Hippocampal formation (tissue), 2 donors: Measurements from ENCODE around the gene POU6F2.
"Not testable (repeated sequence)": the region's sequence is repeated elsewhere in the genome, so short reads cannot be mapped to it uniquely, and the experiment has no call there.

Experiments
- DNase-seq, 2 donors: peaks; one replicate each; lab custom pipeline; 2025; lab: John Stamatoyannopoulos, UW

POU6F2 gene, protein sequence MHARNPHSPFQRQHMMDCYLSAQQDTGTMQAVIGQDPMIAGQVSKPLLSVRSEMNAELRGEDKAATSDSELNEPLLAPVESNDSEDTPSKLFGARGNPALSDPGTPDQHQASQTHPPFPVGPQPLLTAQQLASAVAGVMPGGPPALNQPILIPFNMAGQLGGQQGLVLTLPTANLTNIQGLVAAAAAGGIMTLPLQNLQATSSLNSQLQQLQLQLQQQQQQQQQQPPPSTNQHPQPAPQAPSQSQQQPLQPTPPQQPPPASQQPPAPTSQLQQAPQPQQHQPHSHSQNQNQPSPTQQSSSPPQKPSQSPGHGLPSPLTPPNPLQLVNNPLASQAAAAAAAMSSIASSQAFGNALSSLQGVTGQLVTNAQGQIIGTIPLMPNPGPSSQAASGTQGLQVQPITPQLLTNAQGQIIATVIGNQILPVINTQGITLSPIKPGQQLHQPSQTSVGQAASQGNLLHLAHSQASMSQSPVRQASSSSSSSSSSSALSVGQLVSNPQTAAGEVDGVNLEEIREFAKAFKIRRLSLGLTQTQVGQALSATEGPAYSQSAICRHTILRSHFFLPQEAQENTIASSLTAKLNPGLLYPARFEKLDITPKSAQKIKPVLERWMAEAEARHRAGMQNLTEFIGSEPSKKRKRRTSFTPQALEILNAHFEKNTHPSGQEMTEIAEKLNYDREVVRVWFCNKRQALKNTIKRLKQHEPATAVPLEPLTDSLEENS

DNA sequence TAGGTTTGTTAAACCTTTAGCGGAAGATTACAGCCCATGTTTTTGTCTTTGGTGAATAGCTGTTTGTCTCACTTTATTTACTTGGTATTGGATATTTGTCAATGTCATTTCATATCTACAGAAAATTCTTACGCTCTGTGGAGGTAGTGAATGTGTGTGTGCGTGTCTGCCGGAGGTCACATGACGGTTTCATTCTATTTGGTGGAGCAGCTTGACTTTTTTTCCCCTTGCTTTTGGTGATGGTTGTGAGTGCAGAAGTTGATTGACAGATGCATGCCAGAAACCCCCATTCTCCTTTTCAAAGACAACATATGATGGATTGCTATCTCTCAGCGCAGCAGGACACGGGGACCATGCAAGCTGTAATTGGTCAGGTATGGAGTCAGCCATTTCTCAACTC, at the start of gene POU6F2:
TSS of gene POU6F2 (plus strand) at position 225 of the 400 bp plus-strand sequence. CDS start at position 270, 45 bp downstream.
- DNase-seq = no peak

DNA sequence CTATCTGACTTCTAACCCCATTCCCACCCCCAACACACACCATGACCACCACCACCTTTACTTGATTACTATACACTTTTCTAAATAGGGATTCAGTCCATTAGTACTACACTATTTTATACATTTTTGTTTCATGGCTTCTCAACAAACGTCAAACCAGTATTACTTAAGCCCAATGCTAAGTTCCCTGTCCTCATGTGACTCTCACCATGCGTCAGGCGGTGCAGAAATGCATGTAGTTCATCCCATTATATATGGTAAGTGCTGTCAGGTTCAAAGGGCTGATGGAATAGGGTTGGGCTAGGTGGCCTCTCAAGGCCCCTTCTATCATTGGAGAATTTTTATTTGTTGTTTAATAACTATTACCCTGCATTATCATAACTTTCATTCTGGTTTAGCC, 49.2 kb upstream of the POU6F2 start:
- DNase-seq = no peak

DNA sequence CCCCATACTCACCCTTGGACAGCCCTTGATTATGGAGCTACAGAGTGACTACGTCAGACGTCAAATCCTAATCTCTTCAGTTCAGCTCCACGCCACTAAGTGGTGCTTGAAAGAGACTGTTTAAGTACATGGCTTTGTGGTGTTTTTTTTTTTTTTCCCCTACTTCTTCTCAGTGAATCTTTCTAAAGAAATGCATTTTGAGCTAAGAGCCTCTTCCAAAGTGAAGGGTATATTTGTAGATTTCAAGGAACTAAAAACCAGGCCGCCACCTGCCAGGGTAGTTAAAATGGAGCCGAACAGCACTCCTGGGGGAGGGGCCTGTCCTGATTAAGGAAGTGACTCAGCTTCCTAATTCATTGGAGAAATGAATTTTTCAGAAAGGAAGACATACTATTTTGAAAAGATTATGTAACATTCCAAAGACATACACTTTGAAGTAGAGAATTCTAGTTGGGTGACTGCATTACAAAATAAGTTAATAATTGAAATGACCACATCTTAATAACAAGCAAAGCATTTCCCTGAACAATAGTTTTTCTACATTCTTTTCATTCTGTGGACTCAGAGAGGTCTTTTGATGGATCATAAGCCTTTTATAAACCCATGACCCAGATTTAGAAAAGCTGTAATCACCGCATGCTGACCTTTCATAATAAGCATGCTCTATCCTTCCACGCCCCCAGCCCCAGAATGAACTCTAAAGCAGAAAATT, 48.1 kb upstream of the POU6F2 start:
- no peak for DNase-seq

DNA sequence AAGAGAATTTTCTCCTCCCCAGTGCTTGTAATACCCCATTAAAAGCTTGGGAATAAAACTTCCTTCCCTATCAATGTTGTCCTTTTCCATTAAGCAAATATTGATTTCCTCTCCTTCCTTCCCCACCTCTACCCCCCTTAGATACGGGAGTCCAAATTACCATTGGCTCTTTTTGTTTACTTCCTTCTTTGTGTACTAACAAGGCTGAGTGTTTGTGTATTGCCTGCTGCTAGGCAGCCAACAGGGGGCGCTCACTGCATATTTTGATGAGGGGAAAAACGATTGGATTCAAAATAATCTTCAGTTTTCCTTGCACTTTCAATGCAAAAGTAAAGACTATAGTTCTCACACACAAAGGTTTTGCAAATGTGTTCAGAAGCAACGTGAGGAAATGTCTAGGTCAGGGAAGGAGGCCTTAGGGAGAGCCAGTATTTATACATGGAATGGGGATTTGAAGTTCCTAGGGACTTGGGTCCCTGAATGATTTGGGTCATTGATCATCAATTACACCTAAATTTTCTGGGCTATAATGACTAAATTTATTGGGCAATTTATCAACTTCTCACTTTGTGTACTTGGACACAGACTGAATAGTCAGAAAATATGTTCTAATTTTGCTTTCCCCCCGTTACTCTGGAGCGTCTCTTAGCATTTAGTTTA, 45.1 kb upstream of the POU6F2 start:
- DNase-seq = peak; percentile 11 to 12

DNA sequence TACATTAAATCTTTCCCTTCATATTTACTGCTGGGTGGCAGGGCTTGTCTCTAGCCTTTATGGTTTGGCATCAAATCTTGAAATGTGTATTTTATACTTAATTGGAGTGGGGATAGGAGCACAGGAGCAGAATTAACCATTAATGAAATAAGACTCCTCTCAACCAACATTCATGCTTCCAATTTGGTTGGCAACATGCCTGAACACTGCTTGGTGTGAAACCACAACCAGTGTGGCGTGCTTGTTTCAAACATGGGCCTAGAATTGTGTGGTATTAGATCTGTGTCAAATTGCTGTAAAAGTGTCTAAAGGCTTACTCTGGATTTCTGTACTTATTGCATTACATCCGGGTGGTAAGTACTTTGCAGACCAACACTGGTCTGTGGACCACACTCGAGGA, 43.7 kb upstream of the POU6F2 start:
- no peak for DNase-seq

DNA sequence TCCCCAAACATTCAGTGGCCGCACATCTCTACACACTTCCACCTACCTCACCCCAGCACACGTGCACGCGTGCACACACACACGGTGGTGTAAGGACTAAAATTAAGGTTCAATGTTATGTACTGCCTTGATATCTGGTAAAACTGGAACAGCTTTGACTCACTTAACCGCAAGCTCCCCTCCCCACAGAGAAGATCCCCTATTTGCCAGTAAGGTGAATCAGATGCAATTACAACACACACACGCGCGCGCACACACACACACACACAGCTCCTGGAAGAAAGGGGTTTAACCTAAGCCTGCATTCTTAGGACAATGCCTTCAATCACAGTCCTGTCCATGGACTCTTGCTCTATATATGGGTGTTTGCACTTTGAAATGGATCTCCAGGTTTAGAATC, 43.2 kb upstream of the POU6F2 start:
- no peak for DNase-seq

DNA sequence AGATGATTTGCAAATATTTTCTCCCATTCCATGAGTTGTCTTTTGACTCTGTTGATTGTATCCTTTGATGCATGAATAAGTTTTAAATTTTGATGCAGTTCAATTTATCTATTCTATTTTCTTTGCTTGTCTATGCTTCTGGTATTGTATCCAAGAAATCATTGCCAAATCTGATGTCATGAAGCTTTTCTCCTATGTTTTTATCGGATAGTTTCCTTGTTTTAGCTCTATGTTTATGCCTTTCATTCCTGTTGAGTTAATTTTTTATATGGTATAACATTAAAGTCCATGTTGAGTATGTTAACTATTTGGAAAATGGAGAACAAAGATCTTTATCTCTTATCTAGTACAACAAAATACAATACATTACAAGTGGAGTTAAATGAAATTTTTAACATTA, 41.1 kb upstream of the POU6F2 start:
- no peak for DNase-seq

DNA sequence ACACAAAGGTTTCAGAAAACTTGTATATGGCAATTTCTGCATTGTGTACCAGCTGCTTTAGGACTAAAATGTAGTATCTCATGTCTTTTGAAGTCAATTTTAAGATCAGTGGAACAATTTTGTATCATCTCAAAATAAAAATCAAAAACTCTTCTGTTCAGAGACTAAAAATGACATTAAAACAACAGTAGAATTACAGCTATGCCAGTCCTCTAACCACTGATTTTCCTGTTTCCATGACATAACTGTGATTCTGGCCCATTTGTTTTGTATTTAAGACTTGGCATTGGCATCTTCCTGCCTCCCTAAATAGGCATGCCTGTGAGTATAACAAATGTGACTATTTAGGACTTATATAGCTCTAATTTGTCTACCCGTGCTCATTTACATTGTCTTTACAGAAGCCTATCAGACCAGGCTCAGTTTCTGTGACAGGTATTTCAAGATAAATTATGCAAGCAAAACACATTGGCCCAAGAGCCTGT, 39.7 kb upstream of the POU6F2 start:
- no peak for DNase-seq

DNA sequence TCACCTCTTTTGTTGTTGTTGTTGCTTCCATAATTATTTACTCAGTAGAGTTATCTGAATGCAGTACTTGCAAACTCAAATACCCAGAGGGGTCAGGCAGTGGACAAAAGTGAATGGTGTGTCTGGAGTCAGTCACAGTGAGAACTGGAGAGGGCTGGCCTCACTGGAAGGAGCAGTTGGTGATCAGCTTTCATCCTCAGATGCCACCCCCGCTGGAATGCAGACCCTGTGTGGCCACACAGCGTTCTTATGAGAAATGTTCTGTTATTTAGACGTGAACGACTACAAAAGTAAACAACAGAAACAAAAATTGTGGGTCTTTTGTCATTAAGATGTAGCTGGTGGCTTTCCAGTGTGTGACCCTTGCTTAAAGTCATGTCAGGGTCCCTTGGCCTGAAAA, 39.1 kb upstream of the POU6F2 start:
- DNase-seq = no peak

DNA sequence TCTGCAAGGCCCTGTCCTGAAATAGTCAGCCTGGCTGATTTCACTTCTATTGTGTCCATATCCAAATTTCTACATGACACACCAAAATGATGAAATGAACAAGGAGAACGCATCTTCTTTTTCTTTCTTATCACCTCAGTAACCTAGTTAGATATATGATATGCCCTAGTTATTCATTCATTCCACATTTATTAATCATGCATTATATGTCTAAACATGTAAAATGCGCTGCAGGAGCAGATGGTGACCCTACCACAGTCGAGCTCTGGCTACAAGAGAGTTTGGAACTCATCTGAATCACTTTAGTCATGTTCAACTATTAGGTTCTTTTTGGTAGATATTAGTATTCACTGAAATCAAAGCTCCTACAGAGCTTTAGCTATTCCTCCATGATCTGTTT, 36.9 kb upstream of the POU6F2 start:
- no peak for DNase-seq

DNA sequence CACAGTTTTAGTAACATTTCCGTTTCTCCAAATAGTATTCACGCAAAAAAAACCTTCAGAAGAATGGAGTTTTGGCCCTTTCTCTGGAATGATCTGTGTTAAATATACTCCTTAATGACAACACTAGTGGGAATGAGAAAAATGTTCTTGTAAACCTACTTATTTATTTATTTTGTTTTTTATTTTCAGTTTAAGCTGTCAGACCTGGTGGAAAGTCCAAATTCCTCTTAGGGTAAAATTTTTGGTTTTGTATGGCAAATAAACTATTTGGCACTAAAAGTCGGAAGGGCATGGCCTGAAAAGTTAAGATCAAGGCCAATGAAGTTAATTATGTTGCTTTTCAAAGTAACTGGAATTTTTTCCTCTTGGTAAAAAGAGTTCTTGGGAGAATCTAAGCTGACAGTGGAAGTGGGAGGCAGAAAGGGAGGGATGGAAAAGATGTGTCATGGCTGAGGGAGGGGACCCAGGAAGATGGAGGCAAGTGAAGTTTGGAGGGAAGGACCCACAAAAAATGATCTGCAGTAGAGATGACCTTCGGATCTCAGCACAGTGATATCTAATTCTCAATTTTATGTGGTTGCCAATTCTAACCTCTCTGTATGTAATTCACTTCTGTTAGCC, 35.2 kb upstream of the POU6F2 start:
- no peak for DNase-seq

DNA sequence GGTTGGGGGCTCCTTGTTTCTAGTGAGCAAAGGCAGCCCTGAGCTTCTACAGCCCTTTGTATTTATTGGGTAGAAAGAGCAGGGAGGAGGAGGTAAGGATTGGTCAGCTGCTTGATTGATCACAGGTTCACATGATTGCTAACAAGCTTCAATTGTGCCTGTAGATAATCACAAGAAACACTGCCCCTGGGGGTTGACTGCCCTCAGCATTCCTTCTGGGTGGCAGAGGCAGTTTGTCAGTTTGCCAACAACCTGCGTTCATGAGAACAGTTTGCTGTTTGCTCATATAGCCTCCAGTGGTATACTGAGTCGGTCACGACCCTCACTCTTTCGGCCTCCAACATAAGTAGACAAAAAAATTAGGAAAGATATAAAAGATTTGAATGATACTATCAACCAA, 30.2 kb upstream of the POU6F2 start:
- not testable (repeated sequence) for DNase-seq

DNA sequence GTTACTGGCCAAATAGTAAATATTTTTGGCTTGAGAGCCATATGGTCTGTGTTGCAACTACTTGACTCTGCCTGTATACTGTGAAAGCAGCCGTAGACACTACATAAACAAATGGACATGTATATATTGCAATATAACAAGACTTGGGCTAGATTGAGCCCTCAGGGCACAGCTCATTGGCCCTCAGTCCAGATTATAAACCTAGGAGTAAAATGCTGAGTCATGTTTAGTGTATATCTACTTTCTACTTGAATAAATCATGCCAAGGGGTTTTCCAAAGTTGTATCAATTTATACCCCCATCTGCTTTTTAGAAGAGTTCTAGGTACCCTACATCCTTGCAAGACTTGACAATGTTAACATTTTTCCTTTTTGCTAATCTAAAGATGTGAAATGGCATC, 27.4 kb upstream of the POU6F2 start:
- no peak for DNase-seq

DNA sequence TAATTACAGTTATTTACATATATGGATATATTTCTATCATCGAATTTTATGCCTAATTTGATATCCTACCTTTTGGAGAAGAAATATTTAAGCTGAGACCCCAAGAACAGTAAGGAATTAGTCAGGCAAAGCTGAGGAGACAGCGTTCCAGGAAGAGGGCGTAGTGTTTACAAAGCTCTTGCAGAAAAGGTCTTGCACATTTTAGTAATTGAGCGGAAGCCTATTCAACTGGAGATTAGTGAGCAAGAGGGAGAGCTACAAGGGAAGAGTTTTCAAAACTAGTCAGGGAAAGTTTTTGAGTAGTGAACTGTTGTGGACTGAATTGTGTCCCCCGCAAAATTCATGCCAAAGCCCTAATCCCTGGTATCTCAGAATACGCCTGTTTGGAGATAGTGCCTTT, 26.5 kb upstream of the POU6F2 start:
- DNase-seq = no peak

DNA sequence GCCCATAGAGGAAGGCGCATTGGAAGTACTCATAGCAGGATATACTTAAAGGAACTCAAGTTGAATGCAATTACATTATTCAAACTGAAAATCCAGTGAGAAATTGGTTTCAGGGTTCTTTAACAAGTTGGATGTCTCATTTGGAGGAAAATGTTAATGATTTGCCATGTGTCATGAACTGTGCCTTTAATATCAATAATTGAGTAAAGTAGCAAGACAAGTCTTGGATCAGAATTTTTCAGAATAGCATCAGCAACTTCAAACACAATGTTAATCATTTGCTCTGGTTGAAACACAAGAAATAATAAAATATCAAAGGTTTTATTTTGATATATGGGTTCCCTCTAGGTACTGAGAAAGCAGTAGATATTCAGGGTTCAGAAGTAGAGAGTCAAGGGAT, 24.5 kb upstream of the POU6F2 start:
- DNase-seq = no peak

DNA sequence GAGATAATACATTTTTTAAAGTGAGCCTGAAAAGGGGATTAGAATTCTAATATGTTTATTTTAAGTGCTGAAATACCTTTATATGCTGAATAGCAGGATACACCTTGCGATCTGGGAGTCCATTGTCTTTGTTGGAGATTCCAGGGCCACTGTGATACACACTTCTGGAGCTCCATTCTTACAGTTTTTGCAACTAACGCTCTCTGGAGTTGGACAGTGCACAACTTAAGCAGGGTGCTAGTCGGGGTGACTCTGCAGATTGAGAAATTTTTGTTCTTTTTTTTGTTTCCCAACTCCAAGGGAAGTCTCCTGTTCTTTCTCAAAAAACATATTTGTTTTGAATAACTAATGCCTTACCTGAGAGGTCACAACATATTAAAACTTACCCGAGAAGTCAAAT, 23.7 kb upstream of the POU6F2 start:
- no peak for DNase-seq

DNA sequence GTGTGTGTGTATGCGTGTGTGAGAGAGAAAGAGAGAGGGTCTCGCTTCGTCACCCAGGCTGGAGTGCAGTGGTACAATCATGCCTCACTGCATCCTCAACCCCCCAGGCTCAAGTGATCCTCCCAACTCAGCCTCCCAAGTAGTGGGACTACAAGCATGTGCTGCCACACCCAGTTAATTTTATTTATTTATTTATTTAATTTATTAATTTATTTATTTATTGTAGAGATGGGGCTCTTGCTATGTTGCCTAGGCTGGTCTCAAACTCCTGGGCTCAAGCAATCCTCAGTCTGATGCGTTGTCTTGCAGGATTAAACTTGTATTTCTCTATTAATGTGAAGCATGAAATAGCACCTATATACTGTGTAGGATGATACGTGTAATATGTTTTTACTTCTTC, 21.8 kb upstream of the POU6F2 start:
- no peak for DNase-seq

DNA sequence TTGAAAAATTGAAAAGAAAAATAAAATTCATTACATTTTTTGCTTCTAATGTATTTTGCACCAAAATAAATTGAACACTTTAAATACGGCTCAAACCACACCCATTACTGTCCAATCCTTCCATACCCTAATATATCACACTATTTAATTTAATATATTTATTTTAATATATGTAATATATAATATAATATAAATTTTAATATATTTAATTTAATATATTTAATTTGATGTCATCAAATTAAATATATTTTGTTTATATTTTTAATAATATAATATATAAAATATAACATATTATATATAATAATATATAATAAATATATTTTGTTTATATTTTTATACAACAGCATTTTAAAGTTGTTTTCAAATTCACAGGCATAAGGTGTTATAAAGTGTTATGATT, 15.7 kb upstream of the POU6F2 start:
- DNase-seq = no peak

DNA sequence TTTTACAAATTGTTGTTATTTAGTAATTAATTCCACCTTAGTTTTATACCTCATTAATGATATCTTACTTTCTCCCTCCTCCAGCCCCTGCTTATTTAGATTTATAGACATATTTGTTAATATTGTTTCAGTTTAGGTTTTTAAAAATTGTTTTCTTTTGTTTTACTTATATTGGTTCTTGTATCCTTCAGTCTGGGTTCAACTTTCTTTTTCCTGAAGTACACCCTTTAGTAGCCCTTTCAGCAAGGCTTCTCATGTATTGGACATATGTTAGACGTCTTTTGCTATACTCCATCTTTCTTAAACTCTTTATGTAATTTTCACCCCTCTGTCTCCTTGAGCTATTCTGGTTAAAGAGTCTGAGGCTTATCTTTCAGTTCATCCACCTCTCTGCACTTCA, 12.8 kb upstream of the POU6F2 start:
- DNase-seq = no peak

DNA sequence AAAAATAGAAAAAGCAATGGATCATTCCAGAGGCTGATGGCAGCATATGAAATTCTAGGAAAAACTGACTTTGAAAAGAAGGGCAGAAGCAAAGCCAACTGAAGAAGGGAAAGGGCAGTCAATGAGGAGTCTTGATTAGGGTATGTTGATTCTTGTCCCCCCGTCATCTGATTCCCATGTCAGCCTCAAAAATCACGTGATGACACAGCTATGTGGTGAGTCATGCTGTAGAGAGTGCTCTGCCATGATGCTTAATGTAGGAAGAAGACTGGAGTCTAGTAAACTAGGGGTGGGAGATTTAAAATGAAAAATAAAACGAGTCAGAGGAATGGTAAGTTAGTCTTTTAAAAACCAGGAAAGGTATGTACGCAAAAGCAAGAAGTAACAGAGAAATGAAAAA, 3.9 kb upstream of the POU6F2 start:
- DNase-seq = no peak

DNA sequence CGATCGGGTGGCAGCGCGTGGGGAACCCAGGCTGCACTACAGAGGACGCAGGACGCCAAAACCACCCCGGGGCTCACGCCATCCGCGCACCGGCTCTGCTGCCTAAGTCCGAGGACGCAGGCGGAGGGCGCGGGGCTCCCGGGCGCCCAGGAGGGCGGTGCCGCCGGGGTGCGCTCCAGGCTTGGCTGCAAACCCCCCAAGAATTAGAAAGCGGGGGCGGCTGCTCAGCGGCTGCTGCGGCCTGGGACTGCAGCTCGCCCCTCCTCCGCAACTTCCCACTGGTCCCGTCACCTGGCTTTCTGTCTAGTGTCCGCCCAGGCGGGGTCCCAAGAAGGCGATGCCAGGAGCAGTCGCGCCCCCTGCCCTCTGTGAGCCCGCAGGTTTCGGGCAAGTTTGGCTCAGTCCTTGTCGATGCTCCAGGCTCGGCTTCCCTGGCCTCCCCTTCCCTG, 1.7 kb upstream of the POU6F2 start:
- DNase-seq = peak in 1 of 2 donors; percentile 2

DNA sequence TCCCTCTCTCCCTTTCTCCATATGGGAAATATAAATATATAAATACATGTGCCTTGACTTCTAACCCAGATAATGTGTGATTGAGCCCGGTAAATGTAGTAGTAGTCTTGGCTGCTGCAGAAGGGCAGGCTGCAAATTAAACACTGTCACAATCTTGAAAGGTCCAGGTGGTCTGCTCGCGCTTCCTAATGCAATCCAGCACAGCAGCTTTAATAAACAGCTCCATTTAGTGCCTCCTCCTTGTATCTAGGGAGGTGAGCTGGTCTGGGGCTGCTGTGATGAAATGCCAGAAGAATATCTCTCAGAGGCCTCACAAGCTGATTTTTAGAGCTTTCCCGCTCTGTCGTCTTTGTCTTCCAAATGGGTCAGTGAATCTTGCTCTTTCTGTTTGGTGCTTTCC, 782 bp downstream of the POU6F2 start:
- no peak for DNase-seq
